T47D (cell line): ENCODE measurements around the gene ATG7.
A peak's percentile ranks its signal among the peaks of the same experiment; 100 is the strongest.

Experiments used
- DNase-seq, 2 experiments: peaks; one replicate each; pipeline versions ENCODE4 v3.0.0 to v3.0.0-alpha.2; 2011 to 2012; ENCODE audit warnings: low read depth in 1 of 2, low spot score in 1 of 2
- JUND ChIP-seq: IDR thresholded peaks from 2 replicates; pipeline ENCODE4 v1.6.1; 2012; ENCODE audit warnings: low read depth
- in situ Hi-C: cut with HindIII; loops from 2 replicates; pipeline ENCODE4 v1.10.0; 2016; ENCODE audit warnings: low sequenced_read_pairs, low pct_unique_long_range_greater_than_20kb

ATG7 gene

DNA sequence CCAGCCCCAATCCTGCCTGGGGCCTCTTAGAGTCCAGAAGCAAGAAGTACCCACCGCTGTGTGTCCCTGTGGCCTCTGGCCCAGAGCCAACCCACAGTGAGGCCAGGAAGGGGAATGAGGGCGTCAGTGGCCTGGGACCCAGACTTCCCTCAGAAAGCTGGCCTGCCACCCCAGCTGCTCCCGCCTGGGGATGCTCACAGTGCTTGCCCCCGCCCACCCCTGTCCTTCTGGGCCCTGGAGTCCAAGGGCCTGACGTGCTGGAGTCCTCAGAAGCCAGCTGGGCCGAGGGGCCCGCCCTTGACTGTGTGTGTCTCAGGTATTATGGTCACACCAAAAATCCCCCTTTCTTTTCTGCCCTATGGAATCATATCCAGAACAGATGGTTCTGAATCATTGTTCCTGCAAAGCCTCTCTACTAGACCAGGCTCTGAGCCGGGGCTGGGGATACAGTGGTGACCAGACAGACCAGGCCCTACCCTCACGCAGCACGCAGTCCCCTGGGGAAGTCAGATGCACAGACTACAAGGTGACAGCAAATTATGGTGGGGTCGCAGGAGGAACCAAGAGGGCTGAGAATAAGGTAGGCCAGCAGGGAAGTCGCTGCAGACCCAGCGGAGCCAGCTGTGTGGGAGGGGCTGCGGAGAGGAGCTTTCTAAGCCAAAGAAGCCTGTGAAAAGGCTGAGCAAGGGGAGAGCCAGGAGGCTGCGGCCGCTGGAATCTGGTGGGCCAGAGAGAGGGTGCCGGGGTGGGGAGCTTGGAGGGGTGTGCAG lies 272.4 kb downstream of the ATG7 start:
- no peak for TF ChIP-seq JUND
- no peak for DNase-seq
- in situ Hi-C loops, result no loop called here

DNA sequence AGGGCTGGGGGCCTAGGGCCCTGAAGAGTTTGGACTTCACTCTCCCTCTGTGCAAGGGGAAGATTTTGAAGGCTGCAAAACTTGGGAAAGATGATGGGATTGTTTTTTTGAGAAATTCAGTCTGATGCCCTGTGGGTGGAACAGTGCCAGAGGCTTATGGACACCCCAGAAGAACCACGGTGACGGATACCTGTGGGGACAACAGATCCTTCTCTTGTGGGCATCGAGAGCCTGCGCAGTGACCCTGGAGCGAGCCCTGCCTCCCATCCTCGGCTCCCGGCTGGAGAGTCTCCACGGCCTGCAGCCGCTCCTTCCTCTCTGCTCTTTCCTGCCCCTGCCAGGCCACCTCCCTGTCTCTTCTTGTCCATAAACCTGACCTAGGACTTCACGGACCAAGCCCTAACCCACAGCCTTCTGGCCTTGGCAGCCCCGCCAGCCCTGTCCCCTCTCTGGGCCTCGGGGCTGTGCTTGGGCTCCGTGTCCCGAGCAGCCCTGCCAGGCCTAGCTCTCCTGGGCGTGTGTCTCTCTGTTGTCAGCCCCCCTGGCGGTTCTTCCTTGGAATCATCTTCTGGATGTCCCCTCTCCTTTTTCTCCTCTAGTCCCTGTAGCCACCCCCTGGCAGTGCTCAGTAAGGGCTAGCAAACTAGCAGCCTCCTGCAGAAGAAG lies 273.1 kb downstream of the ATG7 start:
- in situ Hi-C loops, result no loop called here
- TF ChIP-seq JUND, result no peak
- DNase-seq, result no peak

DNA sequence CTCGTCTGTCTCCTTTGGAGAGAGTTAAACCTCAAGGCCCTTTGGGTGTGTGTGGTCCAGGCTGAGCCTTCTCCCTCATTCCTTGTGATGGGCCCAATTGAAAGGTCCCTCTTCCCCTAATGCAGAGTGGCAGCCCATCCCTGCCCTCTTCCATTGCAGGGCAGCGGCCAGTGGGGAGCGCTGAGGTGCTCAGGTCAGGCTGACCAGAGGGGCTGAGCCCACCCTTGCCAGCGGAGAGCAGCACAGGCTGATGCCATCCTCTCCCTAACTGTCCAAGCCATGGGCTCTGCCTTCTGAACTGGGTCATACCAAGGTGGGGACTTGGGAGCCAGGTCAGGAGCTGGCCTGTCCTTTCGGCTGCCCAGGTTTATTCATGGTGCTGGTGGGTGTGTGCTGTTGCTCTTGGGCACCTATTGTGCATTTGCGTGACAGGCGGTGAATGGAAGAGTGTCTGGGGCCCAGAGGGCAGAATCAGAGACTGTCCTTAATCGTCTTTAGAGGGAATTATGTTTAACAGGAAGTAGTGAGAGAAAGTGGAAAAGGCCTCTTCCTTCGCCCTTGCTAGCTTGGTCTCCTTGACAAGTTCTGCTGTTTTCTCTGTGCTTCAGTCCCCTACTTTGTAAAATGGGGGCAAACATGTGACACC lies 274.6 kb downstream of the ATG7 start:
- no peak for TF ChIP-seq JUND
- in situ Hi-C loops, result no loop called here

DNA sequence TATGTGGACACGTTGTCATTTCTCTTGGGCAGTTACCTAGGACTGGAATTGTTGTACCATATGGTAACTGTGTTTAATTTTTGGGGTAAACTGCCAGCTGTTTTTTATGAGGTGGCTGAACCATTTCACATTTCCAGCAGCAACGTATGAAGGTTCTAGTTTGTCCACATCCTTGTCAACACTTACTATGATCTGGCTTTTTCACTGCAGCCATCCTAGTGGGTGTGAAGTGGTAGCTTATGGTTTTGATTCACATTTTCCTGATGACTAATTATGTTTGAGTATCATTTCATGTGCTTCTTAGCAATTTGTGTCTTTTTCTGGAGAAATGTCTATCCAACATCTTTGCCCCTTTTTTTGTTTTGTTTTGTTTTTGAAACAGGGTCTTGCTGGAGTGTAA lies 275.3 kb downstream of the ATG7 start:
- DNase-seq, result no peak
- TF ChIP-seq JUND, result no peak
- in situ Hi-C loops, result no loop called here

More for the DNA sequence above, 274.6 kb downstream of the ATG7 start:
- DNase-seq, result no peak

DNA sequence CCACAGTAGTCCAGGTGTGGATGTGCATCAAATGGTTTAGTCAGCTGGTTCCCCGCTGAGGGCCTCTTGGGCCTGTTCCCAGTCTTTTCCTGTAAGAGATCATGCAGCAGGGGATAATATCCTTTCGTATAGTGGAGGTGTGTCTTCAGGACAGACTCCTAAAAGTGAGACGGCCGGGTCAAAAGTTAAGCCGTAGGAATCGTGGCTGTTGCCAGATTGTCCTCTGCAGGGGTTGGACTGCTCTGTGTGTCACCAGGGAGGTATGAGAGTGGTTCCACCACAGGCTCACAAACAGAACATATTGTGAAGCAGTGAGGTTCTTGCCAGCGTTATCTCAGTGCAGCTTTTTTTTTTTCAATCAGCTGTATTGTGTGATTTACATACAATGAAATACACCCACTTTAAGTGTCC lies 276.5 kb downstream of the ATG7 start:
- in situ Hi-C loops, result no loop called here
- TF ChIP-seq JUND, result no peak
- DNase-seq, result no peak

DNA sequence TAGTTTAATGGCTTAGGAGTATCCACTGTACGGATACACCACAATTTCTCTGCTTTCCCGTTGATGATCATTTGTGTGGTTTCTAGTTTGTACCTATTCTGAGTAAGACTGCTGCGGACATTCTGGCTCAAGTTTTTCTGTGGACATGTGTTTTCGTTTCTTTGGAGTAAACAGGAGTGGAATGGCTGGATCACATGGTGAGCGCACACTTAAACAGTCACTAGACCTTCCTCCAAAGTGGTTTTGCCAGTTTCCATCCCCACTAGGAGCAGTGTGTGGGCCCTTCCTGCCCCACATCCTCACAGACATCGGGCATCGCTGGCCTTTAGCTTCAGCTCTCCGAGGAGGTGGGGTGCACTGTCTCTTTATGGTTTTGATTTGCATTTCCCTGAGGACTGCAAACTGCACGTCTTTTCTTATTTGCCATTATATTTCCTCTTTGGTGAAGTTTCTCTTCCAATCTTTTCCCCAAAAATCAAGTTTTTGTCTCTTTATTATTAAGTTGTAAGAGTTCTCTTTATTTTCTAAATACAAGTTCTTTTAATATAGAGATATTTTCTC lies 277.5 kb downstream of the ATG7 start:
- DNase-seq, result no peak
- in situ Hi-C loops, result no loop called here
- TF ChIP-seq JUND, result no peak

DNA sequence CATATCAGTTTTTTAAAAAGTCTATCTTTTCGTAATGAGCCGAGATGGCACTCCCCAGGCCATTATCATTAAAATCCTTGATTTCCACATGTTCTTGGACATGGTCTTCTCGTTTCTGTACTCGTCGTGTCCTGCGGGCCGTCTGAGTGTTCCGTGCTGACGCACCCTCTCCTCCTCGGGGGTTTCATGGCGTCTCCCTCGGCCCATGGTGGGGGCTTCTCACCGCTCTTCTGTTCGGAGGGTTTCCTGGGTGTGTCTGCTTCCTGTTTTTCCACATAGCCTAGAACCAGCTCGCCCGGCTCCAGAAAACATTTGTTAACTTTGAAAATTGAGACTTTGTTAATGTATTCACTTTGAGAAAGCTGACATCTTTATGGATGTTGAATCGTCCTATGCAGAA lies 278.8 kb downstream of the ATG7 start:
- in situ Hi-C loops, result no loop called here
- TF ChIP-seq JUND, result no peak

DNA sequence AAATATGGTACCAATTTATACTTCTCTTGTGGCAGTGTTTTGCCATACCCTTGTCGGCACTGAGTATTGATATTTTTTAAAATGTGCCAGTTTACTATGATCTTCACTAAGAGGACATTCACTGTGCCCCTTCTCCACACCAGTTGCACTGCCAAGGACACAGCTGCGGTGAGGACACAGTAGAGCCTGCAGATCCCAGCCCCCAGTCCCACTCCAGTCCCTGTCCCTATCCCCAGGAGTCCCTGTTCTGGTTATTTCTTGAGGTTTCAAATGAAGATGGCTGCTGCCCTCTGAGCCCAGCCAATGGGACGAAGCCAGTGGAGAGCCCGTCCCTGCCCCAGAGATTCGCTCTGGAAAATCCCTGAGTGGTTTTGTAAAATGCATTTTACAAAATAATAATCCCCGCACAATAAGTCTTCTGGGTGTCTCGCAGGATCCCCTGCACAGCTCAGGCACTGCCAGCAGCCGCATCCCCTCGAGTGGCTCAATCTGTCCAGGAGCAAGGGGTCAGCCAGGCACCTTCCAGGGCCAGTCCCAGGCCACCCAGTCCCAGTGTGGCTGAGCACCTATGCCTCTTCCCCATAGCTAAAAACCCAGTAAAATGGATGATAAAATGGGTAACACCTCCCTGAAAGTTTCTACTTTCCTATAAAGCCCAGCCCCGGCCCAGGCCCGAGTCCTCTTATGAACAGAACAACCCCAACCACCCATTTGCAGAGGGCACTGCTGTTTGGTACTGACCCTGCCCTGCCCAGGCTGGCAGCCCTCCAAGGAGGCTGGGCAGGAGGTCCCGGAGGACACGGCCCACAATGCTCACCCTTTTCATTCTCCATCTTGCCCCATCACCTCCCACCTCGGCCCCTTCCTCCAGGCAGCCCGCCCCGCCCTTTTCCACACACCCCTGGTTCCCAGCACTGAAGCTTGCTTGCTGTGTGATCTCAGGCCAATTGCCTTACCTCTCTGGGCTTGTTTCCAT lies 280.4 kb downstream of the ATG7 start:
- no peak for TF ChIP-seq JUND
- in situ Hi-C loops, result no loop called here
- no peak for DNase-seq

More for the DNA sequence above, 278.8 kb downstream of the ATG7 start:
- no peak for DNase-seq

DNA sequence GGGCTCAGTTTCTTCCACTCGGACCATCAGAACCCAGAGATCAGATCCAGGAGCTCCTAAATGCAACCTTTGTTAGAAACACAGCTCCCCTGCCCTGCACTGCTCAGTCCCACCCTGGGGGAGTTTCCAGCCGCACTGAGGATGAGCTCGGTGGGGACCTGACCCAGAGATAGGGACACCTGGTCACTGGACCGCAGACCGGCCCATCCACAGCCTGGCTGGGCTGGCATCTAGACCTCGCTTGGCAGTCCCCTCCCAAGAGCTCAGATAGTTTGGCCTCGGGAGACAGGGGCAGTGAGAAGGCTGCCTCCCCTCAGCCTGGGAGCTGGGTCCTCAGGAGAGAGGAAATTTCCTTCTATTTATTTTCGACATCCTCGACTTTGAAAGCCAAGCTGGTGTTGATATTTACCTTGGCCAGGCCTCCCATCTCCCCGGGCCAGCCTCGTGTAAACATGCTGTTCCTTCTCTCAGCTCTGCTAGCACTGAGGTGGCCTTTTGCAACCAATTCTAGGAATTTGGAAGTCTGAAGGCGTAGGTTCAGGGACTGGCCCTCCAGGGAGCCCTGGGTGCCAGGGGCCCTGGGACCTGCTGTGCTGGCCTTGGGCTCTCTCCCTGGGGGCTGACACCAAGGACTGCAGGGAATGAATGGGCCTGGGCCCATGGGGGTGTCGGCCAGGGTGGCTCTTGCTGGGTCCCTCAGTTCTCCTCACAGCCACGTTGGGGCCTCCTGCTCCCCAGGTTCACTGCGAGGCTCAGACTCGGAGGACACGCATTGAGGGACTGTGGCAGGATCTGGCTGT lies 281.4 kb downstream of the ATG7 start:
- in situ Hi-C loops, result no loop called here
- peak; percentile 52 to 79 for DNase-seq
- no peak for TF ChIP-seq JUND

DNA sequence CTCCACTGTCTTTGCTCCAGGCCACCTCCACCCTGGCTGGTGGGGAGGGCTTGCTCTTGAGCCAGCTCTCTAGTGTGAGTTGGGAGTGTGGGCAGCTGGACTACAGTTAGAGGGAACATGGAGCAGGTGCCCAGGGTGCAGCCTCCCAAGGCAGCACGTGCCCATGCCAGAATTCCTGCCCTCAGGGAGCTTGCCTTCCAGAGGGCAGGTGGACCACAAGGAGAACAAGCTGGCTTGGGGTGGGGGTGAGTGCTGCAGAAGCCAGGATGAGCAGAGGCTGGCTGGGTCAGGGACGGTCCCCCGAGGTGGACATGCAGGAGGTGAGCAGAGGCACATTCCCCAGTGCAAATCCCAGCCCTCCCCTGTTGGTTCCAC lies 282.0 kb downstream of the ATG7 start:
- TF ChIP-seq JUND, result no peak
- DNase-seq, result no peak
- in situ Hi-C loops, result no loop called here

DNA sequence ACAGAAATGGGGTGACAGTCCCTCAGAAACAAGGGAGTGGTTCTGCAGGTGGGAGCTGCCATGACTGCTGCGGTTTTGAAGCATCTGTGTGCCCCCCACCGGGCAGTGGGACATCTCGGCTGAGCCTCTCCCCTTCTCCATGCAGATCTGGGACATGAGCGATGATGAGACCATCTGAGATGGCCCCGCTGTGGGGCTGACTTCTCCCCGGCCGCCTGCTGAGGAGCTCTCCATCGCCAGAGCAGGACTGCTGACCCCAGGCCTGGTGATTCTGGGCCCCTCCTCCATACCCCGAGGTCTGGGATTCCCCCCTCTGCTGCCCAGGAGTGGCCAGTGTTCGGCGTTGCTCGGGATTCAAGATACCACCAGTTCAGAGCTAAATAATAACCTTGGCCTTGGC lies 282.5 kb downstream of the ATG7 start:
- in situ Hi-C loops, result no loop called here
- TF ChIP-seq JUND, result no peak
- no peak for DNase-seq
